ENCODE measurements around the gene LYPD4.

LYPD4 gene

DNA sequence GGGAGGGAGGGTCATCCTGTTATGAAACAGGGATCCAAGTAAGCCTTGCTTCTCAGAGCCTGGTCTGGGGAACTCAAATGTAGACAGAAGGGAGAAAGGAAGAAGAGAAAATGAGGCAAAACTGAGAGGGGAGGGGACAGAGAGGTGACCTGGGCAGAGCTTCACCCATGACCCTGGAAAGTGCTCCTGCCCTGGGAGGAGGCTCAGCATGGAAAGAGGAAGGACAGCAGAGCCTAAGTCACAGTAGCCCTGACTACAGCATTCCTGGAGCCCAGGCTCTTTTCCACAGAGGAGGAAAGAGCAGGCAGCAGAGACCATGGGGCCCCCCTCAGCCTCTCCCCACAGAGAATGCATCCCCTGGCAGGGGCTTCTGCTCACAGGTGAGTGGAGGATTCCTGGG lies 48.1 kb downstream of the LYPD4 start, which contains the start of gene CEACAM3:
Gene CEACAM3 (plus strand): TSS at position 226 of the 400 bp plus-strand sequence. CDS start 91 bp downstream, at position 317.
- Histone ChIP-seq H4K20me1 (ENCODE audit: insufficient read depth, low read length) (no peaks in the 10 kb centered on the region), H3K27me3 (replicated peaks; ENCODE audit: insufficient read depth, low read length) (peaks cover 89% of the 10 kb centered on the region), H3K4me1 (ENCODE audit: low read length) (no peaks in the 10 kb centered on the region), H3K36me3 (replicated peaks; ENCODE audit: insufficient read depth, low read length) (no peaks in the 10 kb centered on the region), H3K9me2 (replicated peaks; ENCODE audit: insufficient read depth, low read length) (no peaks in the 10 kb centered on the region), H3K9me3 (replicated peaks; ENCODE audit: insufficient read depth, low read length) (no peaks in the 10 kb centered on the region), H3K4me3 (ENCODE audit: low read length) (no peak within 1 kb of the TSS), H3K79me2 (ENCODE audit: low read length) (no peaks in the 10 kb centered on the region), H3K27ac (ENCODE audit: low read length) (no peak within 1 kb of the TSS), H3F3A (ENCODE audit: insufficient read depth, low read length) (no peaks in the 10 kb centered on the region), H2AFZ (ENCODE audit: low read length) (no peak within 1 kb of the TSS), H3K4me2 (ENCODE audit: low read depth, low read length) (no peak within 1 kb of the TSS), H3K9ac (ENCODE audit: low read length) (no peak within 1 kb of the TSS)
- TF ChIP-seq CTCF (IDR thresholded peaks at IDR 0.05; ENCODE audit: low read length), result no peak
- no peak for TF ChIP-seq EZH2phosphoT487 (IDR thresholded peaks at IDR 0.05; ENCODE audit: low read length)
- TF ChIP-seq EZH2 (optimal IDR thresholded peaks at IDR 0.05; ENCODE audit: low read depth, low read length), result no peak
- DNase-seq, result no peak

DNA sequence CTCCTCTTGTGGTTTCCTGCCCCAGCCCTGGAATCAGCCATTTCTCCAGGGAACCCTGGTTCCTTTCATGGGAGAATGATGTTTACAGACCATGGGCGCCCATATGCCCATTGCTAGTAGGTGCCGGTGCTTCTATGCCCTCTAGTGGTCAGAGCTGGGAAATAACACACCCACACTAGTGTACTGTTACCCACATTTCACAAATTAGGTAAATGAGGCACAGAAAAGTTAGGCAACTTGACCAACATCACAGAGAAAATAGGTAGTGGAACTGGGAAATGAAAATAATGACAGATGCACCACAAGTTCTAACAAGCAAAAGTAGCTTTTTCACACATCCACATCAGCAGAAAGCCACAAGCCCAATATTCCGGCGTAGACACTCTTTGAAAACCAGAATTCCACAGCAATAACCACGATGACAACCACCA lies 49.4 kb downstream of the LYPD4 start:
- Histone ChIP-seq H3K4me1 (ENCODE audit: low read length) (no peaks in the 10 kb centered on the region), H3K27ac (ENCODE audit: low read length) (no peak overlapping the region), H3K79me2 (ENCODE audit: low read length) (no peaks in the 10 kb centered on the region), H3K9me2 (replicated peaks; ENCODE audit: insufficient read depth, low read length) (no peaks in the 10 kb centered on the region), H2AFZ (ENCODE audit: low read length) (no peak overlapping the region), H3K27me3 (replicated peaks; ENCODE audit: insufficient read depth, low read length) (peaks cover 91% of the 10 kb centered on the region), H3K9ac (ENCODE audit: low read length) (no peak overlapping the region), H3K4me2 (ENCODE audit: low read depth, low read length) (no peak overlapping the region), H4K20me1 (ENCODE audit: insufficient read depth, low read length) (no peaks in the 10 kb centered on the region), H3F3A (ENCODE audit: insufficient read depth, low read length) (no peaks in the 10 kb centered on the region), H3K9me3 (replicated peaks; ENCODE audit: insufficient read depth, low read length) (no peaks in the 10 kb centered on the region), H3K4me3 (ENCODE audit: low read length) (no peak overlapping the region), H3K36me3 (replicated peaks; ENCODE audit: insufficient read depth, low read length) (no peaks in the 10 kb centered on the region)
- TF ChIP-seq CTCF (IDR thresholded peaks at IDR 0.05; ENCODE audit: low read length), result peak; percentile 82
- TF ChIP-seq EZH2phosphoT487 (IDR thresholded peaks at IDR 0.05; ENCODE audit: low read length), result no peak
- peak; percentile 55 for DNase-seq

DNA sequence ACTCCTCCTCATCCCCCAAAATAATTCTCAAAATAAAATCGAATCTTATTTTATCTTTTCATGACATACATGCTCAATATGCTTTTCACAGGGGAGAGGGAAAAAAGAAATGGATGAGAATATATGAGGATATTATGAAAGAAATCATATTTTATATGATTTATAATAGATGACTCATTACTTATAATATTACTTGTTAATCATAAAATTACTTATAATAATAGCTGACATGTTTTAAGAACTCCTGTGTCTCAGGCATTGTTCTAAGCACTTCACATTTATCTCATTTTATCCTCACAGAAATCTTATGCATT lies 51.1 kb downstream of the LYPD4 start:
- Histone ChIP-seq H3K9me3 (replicated peaks; ENCODE audit: insufficient read depth, low read length) (no peaks in the 10 kb centered on the region), H3K4me2 (ENCODE audit: low read depth, low read length) (no peak overlapping the region), H3K36me3 (replicated peaks; ENCODE audit: insufficient read depth, low read length) (no peaks in the 10 kb centered on the region), H4K20me1 (ENCODE audit: insufficient read depth, low read length) (no peaks in the 10 kb centered on the region), H3K9me2 (replicated peaks; ENCODE audit: insufficient read depth, low read length) (no peaks in the 10 kb centered on the region), H2AFZ (ENCODE audit: low read length) (no peak overlapping the region), H3K4me3 (ENCODE audit: low read length) (no peak overlapping the region), H3K4me1 (ENCODE audit: low read length) (no peaks in the 10 kb centered on the region), H3K27me3 (replicated peaks; ENCODE audit: insufficient read depth, low read length) (peaks cover 86% of the 10 kb centered on the region), H3K9ac (ENCODE audit: low read length) (no peak overlapping the region), H3F3A (ENCODE audit: insufficient read depth, low read length) (no peaks in the 10 kb centered on the region), H3K79me2 (ENCODE audit: low read length) (no peaks in the 10 kb centered on the region), H3K27ac (ENCODE audit: low read length) (no peak overlapping the region)
- DNase-seq, result no peak
- TF ChIP-seq EZH2phosphoT487 (IDR thresholded peaks at IDR 0.05; ENCODE audit: low read length) (no peak), EZH2 (optimal IDR thresholded peaks at IDR 0.05; ENCODE audit: low read depth, low read length) (no peak), CTCF (IDR thresholded peaks at IDR 0.05; ENCODE audit: low read length) (no peak)
